Trophoblast cell (in vitro differentiated cells and primary cell): ENCODE results near the gene RAB7A.

Experiments
- DNase-seq, 2 donors: peaks; one replicate each; pipeline ENCODE4 v3.0.0-alpha.2; 2016
- H2AFZ ChIP-seq: 2 replicates; pipeline ENCODE4 v1.6.1; 2013; ENCODE audit warnings: low read length, moderate library complexity, mild to moderate bottlenecking; ENCODE audit not compliant: insufficient read depth, poor library complexity
- H2AK5ac ChIP-seq: 2 replicates; pipeline ENCODE4 v1.6.1; 2013; ENCODE audit warnings: mild to moderate bottlenecking, low read length
- H2BK120ac ChIP-seq: 2 replicates; pipeline ENCODE4 v1.6.1; 2013; ENCODE audit warnings: low read length, mild to moderate bottlenecking, moderate library complexity; ENCODE audit not compliant: insufficient read depth, poor library complexity
- H2BK12ac ChIP-seq: 2 replicates; pipeline ENCODE4 v1.6.1; 2013; ENCODE audit warnings: mild to moderate bottlenecking, low read length, moderate library complexity
- H2BK5ac ChIP-seq: 2 replicates; pipeline ENCODE4 v1.6.1; 2013; ENCODE audit warnings: low read length, low read depth, moderate library complexity, mild to moderate bottlenecking; ENCODE audit not compliant: poor library complexity
- H3K14ac ChIP-seq: 2 replicates; pipeline ENCODE4 v1.6.1; 2013; ENCODE audit warnings: mild to moderate bottlenecking, low read length
- H3K18ac ChIP-seq: 2 replicates; pipeline ENCODE4 v1.6.1; 2013; ENCODE audit warnings: mild to moderate bottlenecking, low read length
- H3K23ac ChIP-seq: 2 replicates; pipeline ENCODE4 v1.6.1; 2013; ENCODE audit warnings: low read length
- H3K27ac ChIP-seq: 2 replicates; pipeline ENCODE4 v1.5.1; 2013; ENCODE audit warnings: low read depth, mild to moderate bottlenecking, inconsistent platforms, low read length, moderate library complexity
- H3K27me3 ChIP-seq: 2 replicates; pipeline ENCODE4 v1.6.1; 2013; ENCODE audit warnings: inconsistent platforms, mild to moderate bottlenecking, low read length, moderate library complexity; ENCODE audit not compliant: insufficient read depth
- H3K36me3 ChIP-seq, 2 experiments: 1 replicate in 1 of 2; 2 replicates in 1 of 2; pipeline ENCODE4 v1.6.1; 2013; ENCODE audit warnings: low read length in 2 of 2, mild to moderate bottlenecking in 2 of 2, moderate library complexity in 1 of 2; ENCODE audit not compliant: insufficient read depth in 2 of 2, control insufficient read depth in 1 of 2
- H3K4ac ChIP-seq: 2 replicates; pipeline ENCODE4 v1.6.1; 2013; ENCODE audit warnings: low read depth, mild to moderate bottlenecking, low read length, moderate library complexity
- H3K4me1 ChIP-seq, 2 experiments: 1 replicate in 1 of 2; 2 replicates in 1 of 2; pipeline ENCODE4 v1.6.1; 2013; ENCODE audit warnings: low read length in 2 of 2, mild to moderate bottlenecking in 2 of 2, moderate library complexity in 1 of 2; ENCODE audit not compliant: insufficient read depth in 2 of 2, control insufficient read depth in 1 of 2
- H3K4me2 ChIP-seq: 2 replicates; pipeline ENCODE4 v1.6.1; 2013; ENCODE audit warnings: inconsistent platforms, mild to moderate bottlenecking, low read length, moderate library complexity
- H3K4me3 ChIP-seq: 2 replicates; pipeline ENCODE4 v1.5.1; 2013; ENCODE audit warnings: mild to moderate bottlenecking, low read depth, low read length, inconsistent platforms
- H3K79me1 ChIP-seq: one replicate; pipeline ENCODE4 v1.6.1; 2013; ENCODE audit warnings: low read length
- H3K79me2 ChIP-seq: 2 replicates; pipeline ENCODE4 v1.6.1; 2013; ENCODE audit warnings: low read length, mild to moderate bottlenecking; ENCODE audit not compliant: control insufficient read depth, insufficient read depth, poor library complexity
- H3K9ac ChIP-seq: 2 replicates; pipeline ENCODE4 v1.6.1; 2013; ENCODE audit warnings: mild to moderate bottlenecking, low read length
- H3K9me3 ChIP-seq: 2 replicates; pipeline ENCODE4 v1.6.1; 2013; ENCODE audit warnings: low read depth, mild to moderate bottlenecking, control low read depth, inconsistent platforms, low read length; ENCODE audit not compliant: insufficient read depth
- H4K12ac ChIP-seq: 2 replicates; pipeline ENCODE4 v1.6.1; 2013; ENCODE audit warnings: low read depth, mild to moderate bottlenecking, low read length, moderate library complexity
- H4K8ac ChIP-seq: 2 replicates; pipeline ENCODE4 v1.6.1; 2013; ENCODE audit warnings: low read depth, mild to moderate bottlenecking, low read length, moderate library complexity
- H4K91ac ChIP-seq: one replicate; pipeline ENCODE4 v1.6.1; 2013; ENCODE audit warnings: low read depth, mild to moderate bottlenecking, low read length, moderate library complexity
- WGBS: extraction: QIAGEN DNeasy Blood & Tissue Kit; methylation state at CpG from one replicate; pipeline ENCODE4 v1.1.7; 2013; ENCODE audit warnings: missing lambda C conversion rate; ENCODE audit not compliant: insufficient read length, insufficient coverage; ENCODE audit errors: extremely low coverage; 5-methylcytosine and 5-hydroxymethylcytosine counted together

RAB7A gene

GRCh38 chr3:128702391-128702790, 23.6 kb upstream of the RAB7A start:
- Histone ChIP-seq H3K14ac (no peak overlapping the region), H4K12ac (no peak overlapping the region), H3K23ac (no peak overlapping the region), H3K4me1 (peaks cover 0 to 6% of the 10 kb centered on the region in 2 experiments), H3K4ac (no peak overlapping the region), H3K27me3 (no peaks in the 10 kb centered on the region), H3K4me2 (no peak overlapping the region), H3K18ac (no peak overlapping the region), H2AFZ (no peak overlapping the region), H3K79me2 (peaks cover 2% of the 10 kb centered on the region), H3K27ac (no peak overlapping the region), H4K91ac (no peak overlapping the region), H2BK120ac (no peak overlapping the region), H3K36me3 (no peaks in the 10 kb centered on the region), H2BK5ac (no peak overlapping the region), H2BK12ac (no peak overlapping the region), H3K79me1 (peaks cover 3% of the 10 kb centered on the region), H3K4me3 (no peak overlapping the region), H4K8ac (no peak overlapping the region), H2AK5ac (no peak overlapping the region), H3K9ac (no peak overlapping the region), H3K9me3 (no peaks in the 10 kb centered on the region)
- no CpG with 5 or more reads among the region's 3 CpGs for WGBS
- peak; percentile 62 to 89 for DNase-seq

GRCh38 chr3:128703561-128703960, 22.4 kb upstream of the RAB7A start:
- no peak overlapping the region for H3K9ac ChIP-seq
- no peaks in the 10 kb centered on the region for H3K79me2 ChIP-seq
- H4K8ac ChIP-seq, result no peak overlapping the region
- H3K4ac ChIP-seq, result no peak overlapping the region
- no peak overlapping the region for H3K14ac ChIP-seq
- no peak overlapping the region for H2BK12ac ChIP-seq
- H3K23ac ChIP-seq, result no peak overlapping the region
- no peak overlapping the region for H2AFZ ChIP-seq
- no peak overlapping the region for H3K4me2 ChIP-seq
- H3K27me3 ChIP-seq, result no peaks in the 10 kb centered on the region
- H3K18ac ChIP-seq, result no peak overlapping the region
- no peak overlapping the region for H4K91ac ChIP-seq
- no peaks in the 10 kb centered on the region for H3K36me3 ChIP-seq
- no peak overlapping the region for H3K4me3 ChIP-seq
- no peak overlapping the region for H2BK5ac ChIP-seq
- no peaks in the 10 kb centered on the region for H3K79me1 ChIP-seq
- no peak overlapping the region for H2BK120ac ChIP-seq
- peaks cover 0 to 2% of the 10 kb centered on the region in 2 experiments for H3K4me1 ChIP-seq
- no peak overlapping the region for H4K12ac ChIP-seq
- no peak overlapping the region for H2AK5ac ChIP-seq
- no peaks in the 10 kb centered on the region for H3K9me3 ChIP-seq
- WGBS, result no CpG with 5 or more reads among the region's 5 CpGs
- no peak for DNase-seq
- no peak overlapping the region for H3K27ac ChIP-seq

- H3K27ac ChIP-seq, result no peak overlapping the region
- H3K23ac ChIP-seq, result no peak overlapping the region
- H2AK5ac ChIP-seq, result no peak overlapping the region
- no peak overlapping the region for H3K4me2 ChIP-seq
- DNase-seq, result peak; percentile 74 to 82
- no peak overlapping the region for H3K4me3 ChIP-seq
- H2BK12ac ChIP-seq, result no peak overlapping the region
- H3K79me2 ChIP-seq, result no peaks in the 10 kb centered on the region
- no peak overlapping the region for H3K9ac ChIP-seq
- H2BK5ac ChIP-seq, result no peak overlapping the region
- no peak overlapping the region for H2AFZ ChIP-seq
- H3K27me3 ChIP-seq, result no peaks in the 10 kb centered on the region
- H4K91ac ChIP-seq, result no peak overlapping the region
- H4K12ac ChIP-seq, result no peak overlapping the region
- H3K79me1 ChIP-seq, result no peaks in the 10 kb centered on the region
- no peak overlapping the region for H2BK120ac ChIP-seq
- H3K36me3 ChIP-seq, result no peaks in the 10 kb centered on the region
- no CpG with 5 or more reads among the region's 7 CpGs for WGBS
- H3K18ac ChIP-seq, result no peak overlapping the region
- no peak overlapping the region for H4K8ac ChIP-seq
- no peaks in the 10 kb centered on the region for H3K9me3 ChIP-seq
- peaks cover 14 to 16% of the 10 kb centered on the region in 2 experiments for H3K4me1 ChIP-seq
- H3K14ac ChIP-seq, result no peak overlapping the region
- H3K4ac ChIP-seq, result no peak overlapping the region
Observed at GRCh38 chr3:128706086-128706615, 19.8 kb upstream of the RAB7A start.

- Histone ChIP-seq H3K36me3 (no peaks in the 10 kb centered on the region), H3K79me2 (no peaks in the 10 kb centered on the region), H3K14ac (no peak overlapping the region), H3K79me1 (no peaks in the 10 kb centered on the region), H3K9ac (no peak overlapping the region), H2BK12ac (no peak overlapping the region), H4K91ac (no peak overlapping the region), H4K12ac (no peak overlapping the region), H3K4me1 (peaks cover 14% of the 10 kb centered on the region in 2 experiments), H2AK5ac (no peak overlapping the region), H3K4me2 (no peak overlapping the region), H3K4me3 (no peak overlapping the region), H3K27ac (no peak overlapping the region), H2AFZ (no peak overlapping the region), H3K4ac (no peak overlapping the region), H3K23ac (no peak overlapping the region), H3K27me3 (no peaks in the 10 kb centered on the region), H3K9me3 (no peaks in the 10 kb centered on the region), H2BK5ac (no peak overlapping the region), H3K18ac (no peak overlapping the region), H2BK120ac (no peak overlapping the region), H4K8ac (no peak overlapping the region)
- no CpG with 5 or more reads among the region's 2 CpGs for WGBS
- DNase-seq, result no peak
Observed at GRCh38 chr3:128707928-128708494, 18.0 kb upstream of the RAB7A start.
